Type B pancreatic cell (in vitro differentiated cells): ENCODE results near the gene AKAP14. TPM values are rescaled to one million over a fixed set of nuclear protein-coding genes. Genes with fewer than 3 reads are reported as not detected.
"Not testable (repeated sequence)": the region's sequence is repeated elsewhere in the genome, so short reads cannot be mapped to it uniquely, and the experiment has no call there.

ENCODE experiments used
- DNase-seq: peaks from one replicate; pipeline ENCODE4 v3.0.0; 2021; ENCODE audit warnings: mixed read lengths; ENCODE audit not compliant: unreplicated experiment; ENCODE audit errors: extremely low spot score
- H3K27ac Mint-ChIP-seq: 2 replicates; pipeline ENCODE4 v1.8.0; 2021; ENCODE audit warnings: mild to moderate bottlenecking, mixed read lengths
- H3K27me3 Mint-ChIP-seq: 2 replicates; pipeline ENCODE4 v1.8.0; 2021; ENCODE audit warnings: mixed read lengths
- H3K36me3 Mint-ChIP-seq: 2 replicates; pipeline ENCODE4 v1.8.0; 2021; ENCODE audit warnings: mixed read lengths
- H3K4me1 Mint-ChIP-seq: one replicate; pipeline ENCODE4 v1.8.0; 2021; ENCODE audit warnings: mixed read lengths; ENCODE audit not compliant: unreplicated experiment
- H3K4me3 Mint-ChIP-seq: 2 replicates; pipeline ENCODE4 v1.8.0; 2021; ENCODE audit warnings: mild to moderate bottlenecking, mixed read lengths
- H3K9me3 Mint-ChIP-seq: 2 replicates; pipeline ENCODE4 v1.8.0; 2021; ENCODE audit warnings: mixed read lengths
- total RNA-seq: library from RNA; stranded (reverse); gene quantifications from 2 replicates; pipeline ENCODE4 v1.2.1, GENCODE V29; 2021; ENCODE audit warnings: low replicate concordance
- TF ChIP-seq, protein P1 (sequence below): fragments of 200-600 bp; sonication (generic); conservative IDR thresholded peaks from 2 replicates; pipeline ENCODE4 v1.5.0; 2021; ENCODE audit warnings: antibody characterized with exemption, mild to moderate bottlenecking

AKAP14 gene
- total RNA-seq, 1 donor from 2014 or later, result 0.92 TPM

GRCh38 chrX:119960625-119961024 is 64.9 kb downstream of the AKAP14 start:
- Mint-ChIP-seq H3K27me3 (no peaks in the 10 kb centered on the region), H3K4me1 (no peaks in the 10 kb centered on the region), H3K36me3 (no peaks in the 10 kb centered on the region), H3K27ac (no peak overlapping the region), H3K9me3 (no peaks in the 10 kb centered on the region), H3K4me3 (no peak overlapping the region)
- TF ChIP-seq, protein P1, sequence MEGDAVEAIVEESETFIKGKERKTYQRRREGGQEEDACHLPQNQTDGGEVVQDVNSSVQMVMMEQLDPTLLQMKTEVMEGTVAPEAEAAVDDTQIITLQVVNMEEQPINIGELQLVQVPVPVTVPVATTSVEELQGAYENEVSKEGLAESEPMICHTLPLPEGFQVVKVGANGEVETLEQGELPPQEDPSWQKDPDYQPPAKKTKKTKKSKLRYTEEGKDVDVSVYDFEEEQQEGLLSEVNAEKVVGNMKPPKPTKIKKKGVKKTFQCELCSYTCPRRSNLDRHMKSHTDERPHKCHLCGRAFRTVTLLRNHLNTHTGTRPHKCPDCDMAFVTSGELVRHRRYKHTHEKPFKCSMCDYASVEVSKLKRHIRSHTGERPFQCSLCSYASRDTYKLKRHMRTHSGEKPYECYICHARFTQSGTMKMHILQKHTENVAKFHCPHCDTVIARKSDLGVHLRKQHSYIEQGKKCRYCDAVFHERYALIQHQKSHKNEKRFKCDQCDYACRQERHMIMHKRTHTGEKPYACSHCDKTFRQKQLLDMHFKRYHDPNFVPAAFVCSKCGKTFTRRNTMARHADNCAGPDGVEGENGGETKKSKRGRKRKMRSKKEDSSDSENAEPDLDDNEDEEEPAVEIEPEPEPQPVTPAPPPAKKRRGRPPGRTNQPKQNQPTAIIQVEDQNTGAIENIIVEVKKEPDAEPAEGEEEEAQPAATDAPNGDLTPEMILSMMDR, result no peak
- DNase-seq, result no peak

DNA sequence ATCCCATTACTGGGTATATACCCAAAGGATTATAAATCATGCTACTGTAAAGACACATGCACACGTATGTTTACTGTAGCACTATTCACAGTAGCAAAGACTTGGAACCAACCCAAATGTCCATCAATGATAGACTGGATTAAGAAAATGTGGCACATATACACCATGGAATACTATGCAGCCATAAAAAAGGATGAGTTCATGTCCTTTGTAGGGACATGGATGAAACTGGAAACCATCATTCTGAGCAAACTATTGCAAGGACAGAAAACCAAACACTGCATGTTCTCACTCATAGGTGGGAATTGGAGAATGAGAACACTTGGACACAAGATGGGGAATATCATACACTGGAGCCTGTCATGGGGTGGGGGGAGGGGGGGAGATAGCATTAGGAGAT is 71.1 kb downstream of the AKAP14 start:
- not testable (repeated sequence) for H3K4me3 Mint-ChIP-seq, H3K27ac Mint-ChIP-seq, DNase-seq, H3K27me3 Mint-ChIP-seq, H3K9me3 Mint-ChIP-seq, H3K36me3 Mint-ChIP-seq, H3K4me1 Mint-ChIP-seq

Other genes starting within 250 kb of the AKAP14 start
- 15.8 and 70.2 TPM in 2 replicates for gene SEPTIN6, start 202.7 kb upstream of the AKAP14 start, total RNA-seq
- 0.63 TPM in 1 of 2 replicates, not detected in the other for gene SOWAHD, start 137.3 kb upstream of the AKAP14 start, total RNA-seq
- gene RPL39, start 104.3 kb upstream of the AKAP14 start, total RNA-seq, result 2,402 and 2,468 TPM in 2 replicates
- 12.4 and 16.4 TPM in 2 replicates for gene UPF3B, start 42.9 kb upstream of the AKAP14 start, total RNA-seq
- gene RNF113A, start 24.2 kb upstream of the AKAP14 start, total RNA-seq, result 12.7 and 16.9 TPM in 2 replicates
- gene NDUFA1, start 24.1 kb upstream of the AKAP14 start, total RNA-seq, result 81.9 and 117 TPM in 2 replicates
- gene NKAP, start 47.9 kb downstream of the AKAP14 start, total RNA-seq, result 7.0 and 9.1 TPM in 2 replicates
- not detected in 2 replicates for gene RHOXF2B, start 181.8 kb downstream of the AKAP14 start, total RNA-seq
- not detected in 2 replicates for gene RHOXF1, start 220.0 kb downstream of the AKAP14 start, total RNA-seq